ENCODE results near the gene METTL9.
"Not testable (repeated sequence)": the region's sequence is repeated elsewhere in the genome, so short reads cannot be mapped to it uniquely, and the experiment has no call there.

The METTL9 gene

GRCh38 chr16:21599122-21600030, at the start of gene METTL9:
Gene METTL9 (plus strand): TSS chr16:21599577. CDS start chr16:21599734, 157 bp downstream.
- peak; percentile 98 for DNase-seq (ENCODE audit: low spot score)

- not testable (repeated sequence) for DNase-seq (ENCODE audit: low spot score)
These were observed 49.4 kb upstream of the METTL9 start for GRCh38 chr16:21549975-21550374.

GRCh38 chr16:21550435-21550834, 48.9 kb upstream of the METTL9 start:
- not testable (repeated sequence) for DNase-seq (ENCODE audit: low spot score)

- not testable (repeated sequence) for DNase-seq (ENCODE audit: low spot score)
These were observed 48.3 kb upstream of the METTL9 start for GRCh38 chr16:21551076-21551475.

GRCh38 chr16:21551600-21551999, 47.8 kb upstream of the METTL9 start:
- not testable (repeated sequence) for DNase-seq (ENCODE audit: low spot score)

- DNase-seq (ENCODE audit: low spot score), result not testable (repeated sequence)
These were observed 45.7 kb upstream of the METTL9 start for GRCh38 chr16:21553481-21554296.

- peak; percentile 95 for DNase-seq (ENCODE audit: low spot score)
These were observed 44.4 kb upstream of the METTL9 start for GRCh38 chr16:21554795-21555585.

- not testable (repeated sequence) for DNase-seq (ENCODE audit: low spot score)
These were observed 43.8 kb upstream of the METTL9 start for GRCh38 chr16:21555621-21556020.

GRCh38 chr16:21556026-21556595, 43.3 kb upstream of the METTL9 start:
- DNase-seq (ENCODE audit: low spot score), result not testable (repeated sequence)

- DNase-seq (ENCODE audit: low spot score), result peak; percentile 71
These were observed 42.6 kb upstream of the METTL9 start for GRCh38 chr16:21556651-21557241.

GRCh38 chr16:21560462-21560861, 38.9 kb upstream of the METTL9 start:
- DNase-seq (ENCODE audit: low spot score), result no peak

- no peak for DNase-seq (ENCODE audit: low spot score)
These were observed 35.7 kb upstream of the METTL9 start for GRCh38 chr16:21563676-21564075.

GRCh38 chr16:21564367-21564766, 35.0 kb upstream of the METTL9 start:
- DNase-seq (ENCODE audit: low spot score), result not testable (repeated sequence)

GRCh38 chr16:21565507-21565860, 33.9 kb upstream of the METTL9 start:
- DNase-seq (ENCODE audit: low spot score), result no peak

GRCh38 chr16:21565861-21566669, 33.3 kb upstream of the METTL9 start:
- no peak for DNase-seq (ENCODE audit: low spot score)

GRCh38 chr16:21566891-21567414, 32.4 kb upstream of the METTL9 start:
- no peak for DNase-seq (ENCODE audit: low spot score)

- not testable (repeated sequence) for DNase-seq (ENCODE audit: low spot score)
These were observed 31.9 kb upstream of the METTL9 start for GRCh38 chr16:21567496-21567895.

- no peak for DNase-seq (ENCODE audit: low spot score)
These were observed 30.7 kb upstream of the METTL9 start for GRCh38 chr16:21568502-21569189.

GRCh38 chr16:21570676-21571017, 28.7 kb upstream of the METTL9 start:
- DNase-seq (ENCODE audit: low spot score), result no peak

- not testable (repeated sequence) for DNase-seq (ENCODE audit: low spot score)
These were observed 25.9 kb upstream of the METTL9 start for GRCh38 chr16:21573506-21573905.

All from GM03348 (cell line).